HepG2 (cell line): Measurements from ENCODE around the gene ZNF771. TPM values are rescaled to one million over a fixed set of nuclear protein-coding genes. Genes with fewer than 3 reads are reported as not detected.

Source experiments
- HMG20A ChIP-seq: IDR thresholded peaks from 2 replicates; pipeline ENCODE4 v1.6.1; 2016; ENCODE audit warnings: borderline replicate concordance
- HNRNPLL ChIP-seq: fragments of 200-400 bp; formaldehyde crosslinking; IDR thresholded peaks from 2 replicates; pipeline ENCODE4 v1.6.1; 2017; ENCODE audit warnings: mild to moderate bottlenecking, low read depth, low read length; ENCODE audit not compliant: poor library complexity, severe bottlenecking
- JDP2 ChIP-seq: sonication (generic); formaldehyde crosslinking; IDR thresholded peaks from 2 replicates; pipeline ENCODE4 v1.8.1; 2022; ENCODE audit warnings: missing genetic modification reagents, borderline replicate concordance
- KLF13 ChIP-seq: sonication (generic); formaldehyde crosslinking; IDR thresholded peaks from 2 replicates; pipeline ENCODE4 v1.4.0; 2020; ENCODE audit warnings: mild to moderate bottlenecking, missing genetic modification reagents
- PITX1 ChIP-seq: sonication (generic); formaldehyde crosslinking; IDR thresholded peaks from 2 replicates; pipeline ENCODE4 v1.5.1; 2020; ENCODE audit warnings: mild to moderate bottlenecking, missing genetic modification reagents
- RBM39 ChIP-seq: fragments of 200-400 bp; formaldehyde crosslinking; IDR thresholded peaks from one replicate; pipeline ENCODE4 v1.6.1; 2018; ENCODE audit warnings: antibody characterized with exemption, mild to moderate bottlenecking, low read depth, low read length; ENCODE audit not compliant: poor library complexity, severe bottlenecking
- SNAI1 ChIP-seq: sonication (generic); formaldehyde crosslinking; IDR thresholded peaks from 2 replicates; pipeline ENCODE4 v1.5.0; 2020; ENCODE audit warnings: mild to moderate bottlenecking, missing genetic modification reagents, borderline replicate concordance
- SNRNP70 ChIP-seq: fragments of 200-400 bp; formaldehyde crosslinking; IDR thresholded peaks from 2 replicates; pipeline ENCODE4 v1.6.1; 2017; ENCODE audit warnings: mild to moderate bottlenecking, low read depth, low read length, moderate library complexity
- YEATS4 ChIP-seq: sonication (generic); formaldehyde crosslinking; IDR thresholded peaks from 2 replicates; pipeline ENCODE4 v1.4.0; 2020; ENCODE audit warnings: missing genetic modification reagents, borderline replicate concordance
- ZNF432 ChIP-seq: sonication (generic); formaldehyde crosslinking; IDR thresholded peaks from 2 replicates; pipeline ENCODE4 v1.5.0; 2020; ENCODE audit warnings: missing genetic modification reagents, mild to moderate bottlenecking, borderline replicate concordance
- ZNF713 ChIP-seq: sonication (generic); formaldehyde crosslinking; IDR thresholded peaks from 2 replicates; pipeline ENCODE4 v1.4.0; 2020; ENCODE audit warnings: mild to moderate bottlenecking, missing genetic modification reagents
- polyA plus RNA-seq, 8 experiments: library from polyadenylated mRNA; depleted of rRNA in 3 of 8; stranded (reverse) in 7 of 8; unstranded in 1 of 8; fragments of >200 nt; fragmentation: Illumina TruSeq in 4 of 8; extraction: Trizol in 4 of 8; gene quantifications; 2 replicates each; pipeline versions ENCODE4 v1.2.1 to v1.2.3, GENCODE V29; 2011 to 2016; ENCODE audit warnings: low read depth in 4 of 8, missing spikeins in 1 of 8, mixed read lengths in 1 of 8; ENCODE audit not compliant: insufficient read depth in 1 of 8
- total RNA-seq, 5 experiments: library from RNA; depleted of rRNA; stranded (reverse); fragments of >200 nt; fragmentation: Illumina TruSeq; extraction: Trizol; gene quantifications; 2 replicates each; pipeline ENCODE4 v1.2.3, GENCODE V29; 2016; ENCODE audit warnings: low read depth in 1 of 5
- TF ChIP-seq, protein P1 (sequence below): sonication (generic); formaldehyde crosslinking; IDR thresholded peaks from 2 replicates; pipeline ENCODE4 v1.8.0; 2022; ENCODE audit warnings: mild to moderate bottlenecking, missing genetic modification reagents; ENCODE audit not compliant: insufficient replicate concordance
- TF ChIP-seq, protein P2 (sequence below): sonication (generic); formaldehyde crosslinking; IDR thresholded peaks from 2 replicates; pipeline ENCODE4 v1.8.1; 2023; ENCODE audit warnings: mild to moderate bottlenecking, moderate library complexity, missing genetic modification reagents
- TF ChIP-seq, protein P3 (sequence below): sonication (generic); formaldehyde crosslinking; IDR thresholded peaks from 2 replicates; pipeline ENCODE4 v1.8.0; 2022; ENCODE audit warnings: mild to moderate bottlenecking, missing genetic modification reagents
- TF ChIP-seq, protein P4 (sequence below): sonication (generic); formaldehyde crosslinking; IDR thresholded peaks from 2 replicates; pipeline ENCODE4 v1.8.1; 2023; ENCODE audit warnings: mild to moderate bottlenecking, missing genetic modification reagents, borderline replicate concordance
- TF ChIP-seq, protein P5 (sequence below): IDR thresholded peaks from 2 replicates; pipeline ENCODE4 v1.6.1; 2018; ENCODE audit warnings: missing genetic modification reagents
- TF ChIP-seq, protein P6 (sequence below): sonication (generic); formaldehyde crosslinking; IDR thresholded peaks from 2 replicates; pipeline ENCODE4 v1.8.1; 2022; ENCODE audit warnings: mild to moderate bottlenecking, missing genetic modification reagents

Gene ZNF771
- total and polyA plus RNA-seq, 2 of the 13 experiments (the other 11 are each of a cell fraction or from before 2014, with no cell fraction given), result 5.0 to 11.8 TPM

DNA sequence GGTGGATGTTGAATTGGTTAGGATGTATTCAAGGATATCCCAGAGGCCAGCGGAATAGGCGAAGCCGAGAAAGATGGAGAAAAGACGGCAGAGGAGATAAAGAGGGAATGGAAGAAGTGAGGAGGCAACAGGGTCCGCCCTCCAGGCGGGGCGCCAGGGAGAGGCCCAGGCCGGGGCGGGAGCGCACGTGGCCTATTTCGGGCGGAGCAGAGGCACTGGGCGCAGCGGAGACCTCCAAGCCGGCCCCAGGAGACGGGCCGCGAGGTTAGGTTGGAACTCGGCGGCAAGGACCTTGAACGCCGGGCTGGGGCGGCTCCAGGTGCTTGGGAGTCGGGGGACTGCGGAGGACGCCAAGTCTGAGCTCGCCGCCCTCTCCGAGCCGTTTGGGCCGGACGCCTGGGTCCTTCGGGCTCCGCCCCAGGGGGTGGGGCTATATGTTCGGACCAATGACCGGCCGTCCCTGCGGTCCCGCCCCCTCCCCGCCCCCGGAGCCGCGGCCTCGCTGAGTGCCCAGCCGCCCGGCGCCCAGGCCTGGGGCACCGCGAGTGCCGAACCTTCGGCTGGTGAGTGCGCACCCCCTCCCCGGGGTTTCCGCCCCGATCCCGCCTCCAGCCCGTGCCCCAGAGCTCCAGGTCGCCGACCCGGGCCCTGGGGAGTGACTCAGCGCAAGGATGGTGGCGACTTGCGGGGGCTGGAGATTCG, at the start of gene ZNF771 (continued):
- TF ChIP-seq, protein P1, sequence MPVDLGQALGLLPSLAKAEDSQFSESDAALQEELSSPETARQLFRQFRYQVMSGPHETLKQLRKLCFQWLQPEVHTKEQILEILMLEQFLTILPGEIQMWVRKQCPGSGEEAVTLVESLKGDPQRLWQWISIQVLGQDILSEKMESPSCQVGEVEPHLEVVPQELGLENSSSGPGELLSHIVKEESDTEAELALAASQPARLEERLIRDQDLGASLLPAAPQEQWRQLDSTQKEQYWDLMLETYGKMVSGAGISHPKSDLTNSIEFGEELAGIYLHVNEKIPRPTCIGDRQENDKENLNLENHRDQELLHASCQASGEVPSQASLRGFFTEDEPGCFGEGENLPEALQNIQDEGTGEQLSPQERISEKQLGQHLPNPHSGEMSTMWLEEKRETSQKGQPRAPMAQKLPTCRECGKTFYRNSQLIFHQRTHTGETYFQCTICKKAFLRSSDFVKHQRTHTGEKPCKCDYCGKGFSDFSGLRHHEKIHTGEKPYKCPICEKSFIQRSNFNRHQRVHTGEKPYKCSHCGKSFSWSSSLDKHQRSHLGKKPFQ, result peak; percentile 68
- peak; percentile 97 for TF ChIP-seq YEATS4 (CRISPR knock-in tag)
- no peak for TF ChIP-seq ZNF432 (CRISPR knock-in tag)
- TF ChIP-seq SNAI1, result peak; percentile 94
- no peak for TF ChIP-seq JDP2 (CRISPR knock-in tag)
- peak; percentile 80 for TF ChIP-seq PITX1 (CRISPR knock-in tag)
- TF ChIP-seq, protein P2, sequence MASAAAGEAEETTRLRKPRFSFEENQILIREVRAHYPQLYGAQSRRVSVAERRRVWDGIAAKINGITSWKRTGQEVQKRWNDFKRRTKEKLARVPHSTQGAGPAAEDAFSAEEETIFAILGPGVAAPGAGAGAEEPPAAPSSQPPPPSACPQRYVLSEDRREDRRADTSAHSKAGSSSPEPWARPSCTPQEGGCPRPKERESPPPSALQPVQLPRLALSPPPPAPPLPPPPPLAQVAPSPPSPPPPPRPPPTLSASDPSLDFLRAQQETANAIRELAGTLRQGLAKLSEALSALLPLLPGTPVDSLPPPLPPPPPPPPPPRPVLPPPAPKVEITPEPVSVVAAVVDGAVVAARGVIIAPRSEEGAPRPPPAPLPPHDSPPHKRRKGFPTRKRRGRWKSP (CRISPR knock-in tag), result peak; percentile 77; the same call in 1 of the 2 replicates
- TF ChIP-seq, protein P3, sequence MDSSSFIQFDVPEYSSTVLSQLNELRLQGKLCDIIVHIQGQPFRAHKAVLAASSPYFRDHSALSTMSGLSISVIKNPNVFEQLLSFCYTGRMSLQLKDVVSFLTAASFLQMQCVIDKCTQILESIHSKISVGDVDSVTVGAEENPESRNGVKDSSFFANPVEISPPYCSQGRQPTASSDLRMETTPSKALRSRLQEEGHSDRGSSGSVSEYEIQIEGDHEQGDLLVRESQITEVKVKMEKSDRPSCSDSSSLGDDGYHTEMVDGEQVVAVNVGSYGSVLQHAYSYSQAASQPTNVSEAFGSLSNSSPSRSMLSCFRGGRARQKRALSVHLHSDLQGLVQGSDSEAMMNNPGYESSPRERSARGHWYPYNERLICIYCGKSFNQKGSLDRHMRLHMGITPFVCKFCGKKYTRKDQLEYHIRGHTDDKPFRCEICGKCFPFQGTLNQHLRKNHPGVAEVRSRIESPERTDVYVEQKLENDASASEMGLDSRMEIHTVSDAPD (CRISPR knock-in tag), result peak; percentile 78; the same call in 1 of the 2 replicates
- TF ChIP-seq SNRNP70, result no peak
- TF ChIP-seq, protein P4, sequence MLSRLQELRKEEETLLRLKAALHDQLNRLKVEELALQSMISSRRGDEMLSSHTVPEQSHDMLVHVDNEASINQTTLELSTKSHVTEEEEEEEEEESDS (CRISPR knock-in tag), result peak; percentile 89; the same call in 1 of the 2 replicates
- no peak; the same call in 1 of the 2 replicates for TF ChIP-seq HMG20A (CRISPR knock-in tag)
- 0 out of 2 replicates have a peak, but pooled peaks have one; percentile 42 for TF ChIP-seq ZNF713
- peak; percentile 97 for TF ChIP-seq RBM39
- TF ChIP-seq, protein P5, sequence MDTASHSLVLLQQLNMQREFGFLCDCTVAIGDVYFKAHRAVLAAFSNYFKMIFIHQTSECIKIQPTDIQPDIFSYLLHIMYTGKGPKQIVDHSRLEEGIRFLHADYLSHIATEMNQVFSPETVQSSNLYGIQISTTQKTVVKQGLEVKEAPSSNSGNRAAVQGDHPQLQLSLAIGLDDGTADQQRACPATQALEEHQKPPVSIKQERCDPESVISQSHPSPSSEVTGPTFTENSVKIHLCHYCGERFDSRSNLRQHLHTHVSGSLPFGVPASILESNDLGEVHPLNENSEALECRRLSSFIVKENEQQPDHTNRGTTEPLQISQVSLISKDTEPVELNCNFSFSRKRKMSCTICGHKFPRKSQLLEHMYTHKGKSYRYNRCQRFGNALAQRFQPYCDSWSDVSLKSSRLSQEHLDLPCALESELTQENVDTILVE (CRISPR knock-in tag), result no peak
- TF ChIP-seq, protein P6, sequence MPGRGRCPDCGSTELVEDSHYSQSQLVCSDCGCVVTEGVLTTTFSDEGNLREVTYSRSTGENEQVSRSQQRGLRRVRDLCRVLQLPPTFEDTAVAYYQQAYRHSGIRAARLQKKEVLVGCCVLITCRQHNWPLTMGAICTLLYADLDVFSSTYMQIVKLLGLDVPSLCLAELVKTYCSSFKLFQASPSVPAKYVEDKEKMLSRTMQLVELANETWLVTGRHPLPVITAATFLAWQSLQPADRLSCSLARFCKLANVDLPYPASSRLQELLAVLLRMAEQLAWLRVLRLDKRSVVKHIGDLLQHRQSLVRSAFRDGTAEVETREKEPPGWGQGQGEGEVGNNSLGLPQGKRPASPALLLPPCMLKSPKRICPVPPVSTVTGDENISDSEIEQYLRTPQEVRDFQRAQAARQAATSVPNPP (CRISPR knock-in tag), result 0 out of 2 replicates have a peak, but pooled peaks have one; percentile 50
- TF ChIP-seq KLF13 (CRISPR knock-in tag), result peak; percentile 52; the same call in 1 of the 2 replicates
- peak; percentile 75 for TF ChIP-seq HNRNPLL
